H1 (cell line): ENCODE results near the gene OR2V1. TPM values are rescaled to one million over a fixed set of nuclear protein-coding genes. Genes with fewer than 3 reads are reported as not detected.
"Not testable (repeated sequence)": the region's sequence is repeated elsewhere in the genome, so short reads cannot be mapped to it uniquely, and the experiment has no call there.

Experiments
- CTCF ChIA-PET: fragments of 300-600 bp; sonication (Branson Sonifier 250); formaldehyde crosslinking; loops from one replicate; lab custom pipeline; 2021; ENCODE audit not compliant: partially characterized antibody; lab: Charles Lee
- POLR2A ChIA-PET: fragments of 300-600 bp; sonication (Branson Sonifier 250); formaldehyde crosslinking; loops from one replicate; lab custom pipeline; 2021; ENCODE audit warnings: inconsistent platforms; ENCODE audit not compliant: partially characterized antibody; lab: Charles Lee
- DNase-seq, 2 experiments: peaks; one replicate each; pipeline versions ENCODE4 v3.0.0 to v3.0.0-alpha.2; 2010 to 2022; ENCODE audit warnings: low spot score in 2 of 2, low read depth in 1 of 2, mixed read lengths in 1 of 2
- FAIRE-seq: peaks from 2 replicates; lab custom pipeline; 2011; peaks lifted over from hg19 to GRCh38; lab: Jason Lieb, UNC
- H2AFZ ChIP-seq: 2 replicates; pipeline ENCODE4 v1.8.1; 2012; ENCODE audit warnings: low read length, inconsistent platforms
- H2AK5ac ChIP-seq: 2 replicates; pipeline ENCODE4 v1.6.1; 2013; ENCODE audit warnings: low read depth, low read length
- H2BK120ac ChIP-seq: replicated peaks from 2 replicates; pipeline ENCODE3; 2013; ENCODE audit warnings: low read depth, low read length, inconsistent platforms
- H2BK12ac ChIP-seq: 2 replicates; pipeline ENCODE4 v1.6.1; 2013; ENCODE audit warnings: low read depth, low read length
- H2BK15ac ChIP-seq: 2 replicates; pipeline ENCODE4 v1.6.1; 2013; ENCODE audit warnings: low read length
- H2BK20ac ChIP-seq: 2 replicates; pipeline ENCODE4 v1.6.1; 2013; ENCODE audit warnings: low read length
- H2BK5ac ChIP-seq: 2 replicates; pipeline ENCODE4 v1.6.1; 2013; ENCODE audit warnings: low read depth, low read length
- H3K14ac ChIP-seq: 2 replicates; pipeline ENCODE4 v1.6.1; 2013; ENCODE audit warnings: inconsistent platforms; ENCODE audit not compliant: insufficient read length
- H3K18ac ChIP-seq: 2 replicates; pipeline ENCODE4 v1.6.1; 2013; ENCODE audit warnings: low read length; ENCODE audit errors: extremely low read depth
- H3K23ac ChIP-seq: 2 replicates; pipeline ENCODE4 v1.6.1; 2013; ENCODE audit warnings: inconsistent platforms; ENCODE audit not compliant: insufficient read length
- H3K23me2 ChIP-seq: 2 replicates; pipeline ENCODE4 v1.6.1; 2013; ENCODE audit warnings: low read depth, low read length
- H3K27ac ChIP-seq: 2 replicates; pipeline ENCODE4 v1.6.1; 2011; ENCODE audit warnings: low read depth, low read length, inconsistent platforms
- H3K27me3 ChIP-seq, 4 experiments: replicated peaks in 1 of 4; 1 replicate in 1 of 4; 2 replicates in 3 of 4; pipeline versions ENCODE4 v1.6.1 to v1.8.1; 2011 to 2013; ENCODE audit warnings: low read length in 3 of 4, mild to moderate bottlenecking in 3 of 4, inconsistent platforms in 2 of 4, mixed read lengths in 2 of 4, moderate library complexity in 1 of 4; ENCODE audit not compliant: control insufficient read depth in 3 of 4, insufficient read depth in 3 of 4; ENCODE audit errors: extremely low read depth in 1 of 4
- H3K36me3 ChIP-seq, 4 experiments: 2 replicates each; pipeline versions ENCODE4 v1.6.1 to v1.8.1; 2011 to 2013; ENCODE audit warnings: mild to moderate bottlenecking in 4 of 4, low read length in 3 of 4, moderate library complexity in 2 of 4, control low read depth in 1 of 4, inconsistent platforms in 1 of 4; ENCODE audit not compliant: insufficient read depth in 4 of 4, control insufficient read depth in 2 of 4
- H3K4ac ChIP-seq: replicated peaks from 2 replicates; pipeline ENCODE3; 2013; ENCODE audit warnings: low read length, low read depth, mixed read lengths, inconsistent platforms; ENCODE audit not compliant: insufficient read length
- H3K4me1 ChIP-seq, 4 experiments: replicated peaks in 1 of 4; 1 replicate in 1 of 4; 2 replicates in 3 of 4; pipeline versions ENCODE4 v1.6.1 to v1.8.1; 2011 to 2013; ENCODE audit warnings: low read length in 3 of 4, inconsistent platforms in 2 of 4, mixed read lengths in 1 of 4; ENCODE audit not compliant: insufficient read depth in 4 of 4, control insufficient read depth in 3 of 4
- H3K4me2 ChIP-seq, 2 experiments: 2 replicates each; pipeline versions ENCODE4 v1.6.1 to v1.8.1; 2011 to 2013; ENCODE audit warnings: low read depth in 2 of 2, low read length in 2 of 2, control low read depth in 1 of 2, inconsistent platforms in 1 of 2, mild to moderate bottlenecking in 1 of 2; ENCODE audit not compliant: insufficient read depth in 1 of 2
- H3K4me3 ChIP-seq, 4 experiments: fragments of 200-600, 300-600 bp in 1 of 4; sonication (generic), shearing (Covaris generic), sonication (Bioruptor Twin) in 1 of 4; 2 replicates each; pipeline versions ENCODE4 v1.5.1 to v1.8.1; 2011 to 2016; ENCODE audit warnings: low read length in 4 of 4, low read depth in 3 of 4, control low read depth in 2 of 4, inconsistent platforms in 2 of 4, mild to moderate bottlenecking in 2 of 4, mixed read lengths in 1 of 4, moderate library complexity in 1 of 4; ENCODE audit not compliant: insufficient read depth in 2 of 4; ENCODE audit errors: extremely low read depth in 1 of 4
- H3K56ac ChIP-seq: replicated peaks from 2 replicates; pipeline ENCODE3; 2013; ENCODE audit warnings: low read depth, mild to moderate bottlenecking, mixed read lengths, low read length, inconsistent platforms; ENCODE audit not compliant: insufficient read length
- H3K79me1 ChIP-seq: 2 replicates; pipeline ENCODE4 v1.6.1; 2013; ENCODE audit warnings: low read depth, low read length, control low read depth
- H3K79me2 ChIP-seq, 2 experiments: 2 replicates each; pipeline versions ENCODE4 v1.6.1 to v1.8.1; 2012 to 2013; ENCODE audit warnings: low read length in 2 of 2, mild to moderate bottlenecking in 2 of 2, inconsistent platforms in 1 of 2; ENCODE audit not compliant: insufficient read depth in 2 of 2, control insufficient read depth in 1 of 2
- H3K9ac ChIP-seq, 4 experiments: replicated peaks in 1 of 4; 1 replicate in 1 of 4; 2 replicates in 3 of 4; pipeline versions ENCODE4 v1.6.1 to v1.8.1; 2011 to 2013; ENCODE audit warnings: low read depth in 3 of 4, low read length in 3 of 4, control low read depth in 2 of 4, mild to moderate bottlenecking in 2 of 4, moderate library complexity in 2 of 4, inconsistent platforms in 1 of 4; ENCODE audit errors: extremely low read depth in 1 of 4
- H3K9me3 ChIP-seq, 2 experiments: 2 replicates each; pipeline versions ENCODE4 v1.6.1 to v1.8.1; 2012 to 2013; ENCODE audit warnings: mild to moderate bottlenecking in 2 of 2, moderate library complexity in 2 of 2, control low read depth in 1 of 2, inconsistent platforms in 1 of 2, low read depth in 1 of 2, low read length in 1 of 2, mixed read lengths in 1 of 2; ENCODE audit not compliant: insufficient read depth in 2 of 2
- H4K20me1 ChIP-seq, 2 experiments: replicated peaks in 1 of 2; 2 replicates each; pipeline versions ENCODE3 to v1.8.1; 2011 to 2013; ENCODE audit warnings: inconsistent platforms in 2 of 2, low read length in 2 of 2, mild to moderate bottlenecking in 1 of 2; ENCODE audit not compliant: insufficient read depth in 2 of 2, control insufficient read depth in 1 of 2
- H4K5ac ChIP-seq: 2 replicates; pipeline ENCODE4 v1.6.1; 2013; ENCODE audit warnings: low read length, low read depth, mixed read lengths, inconsistent platforms; ENCODE audit not compliant: insufficient read length
- H4K8ac ChIP-seq: 2 replicates; pipeline ENCODE4 v1.8.0; 2013; ENCODE audit warnings: mild to moderate bottlenecking, moderate library complexity, low read length, inconsistent platforms; ENCODE audit not compliant: insufficient read depth; ENCODE audit errors: extremely low read depth
- H4K91ac ChIP-seq: replicated peaks from 2 replicates; pipeline ENCODE3; 2013; ENCODE audit warnings: low read length, mixed read lengths, inconsistent platforms; ENCODE audit not compliant: insufficient read length
- WGBS, 2 experiments: shearing (Covaris generic) in 1 of 2; methylation state at CpG; one replicate each; pipeline versions ENCODE4 v1.1.6 to v1.1.7; 2013 to 2015; ENCODE audit warnings: low lambda C conversion rate in 2 of 2, mixed read lengths in 2 of 2, inconsistent platforms in 1 of 2, low coverage in 1 of 2, missing lambda C conversion rate in 1 of 2; ENCODE audit not compliant: insufficient replicate concordance in 2 of 2, insufficient coverage in 1 of 2, insufficient read length in 1 of 2; ENCODE audit errors: extremely low coverage in 1 of 2, missing lambda C conversion rate in 1 of 2; 5-methylcytosine and 5-hydroxymethylcytosine counted together
- polyA plus RNA-seq, 7 experiments: library from polyadenylated mRNA; depleted of rRNA in 3 of 7; stranded (reverse) in 5 of 7; unstranded in 2 of 7; fragments of >200 nt in 5 of 7; fragments of 200-250 nt in 2 of 7; gene quantifications; 1 replicate in 5 of 7; 2 replicates in 1 of 7; 4 replicates in 1 of 7; pipeline versions ENCODE4 v1.2.1 to v1.2.3, GENCODE V29; 2011 to 2013; ENCODE audit warnings: missing spikeins in 2 of 7, mixed read lengths in 2 of 7
- total RNA-seq: library from RNA; stranded (reverse); fragmentation: NEBNext Ultra II Directional; extraction: Animal tissue kit (Norgen Biotek cat#: 25700); gene quantifications from 2 replicates; pipeline ENCODE4 v1.2.1, GENCODE V29; 2021

OR2V1 gene
- total and polyA plus RNA-seq, 2 of the 8 experiments (the other 6 are each of a cell fraction or from before 2014, with no cell fraction given), result not detected

GRCh38 chr5:181097759-181098491 lies 33.0 kb downstream of the OR2V1 start:
- H3K79me1 ChIP-seq, DNase-seq: not testable (repeated sequence)
- H3K4me3 ChIP-seq, result peak overlapping the region in 2 of 4 experiments; percentile 25 to 52; a peak in 3 of 8 replicates

GRCh38 chr5:181097383-181097753 lies 33.6 kb downstream of the OR2V1 start:
- H3K23me2 ChIP-seq, H2BK20ac ChIP-seq, H4K8ac ChIP-seq, H4K5ac ChIP-seq, H3K9ac ChIP-seq, H3K23ac ChIP-seq, H4K20me1 ChIP-seq, H3K79me1 ChIP-seq, H2AFZ ChIP-seq, H3K36me3 ChIP-seq, H3K14ac ChIP-seq, H3K4me2 ChIP-seq, H2AK5ac ChIP-seq, H3K79me2 ChIP-seq, H3K4me1 ChIP-seq, H3K27ac ChIP-seq, H3K18ac ChIP-seq, FAIRE-seq, H3K56ac ChIP-seq, H2BK5ac ChIP-seq, H2BK15ac ChIP-seq, H2BK12ac ChIP-seq, H2BK120ac ChIP-seq, DNase-seq, POLR2A ChIA-PET, H4K91ac ChIP-seq, CTCF ChIA-PET, H3K9me3 ChIP-seq, H3K4ac ChIP-seq, H3K4me3 ChIP-seq: not testable (repeated sequence)
- peaks cover 16 to 20% (median 19%) of the 10 kb centered on the region in 4 experiments for H3K27me3 ChIP-seq
- no CpG with 5 or more reads among the region's 26 CpGs for WGBS, 2 experiments

More at GRCh38 chr5:181097759-181098491, 33.0 kb downstream of the OR2V1 start:
- H3K4ac ChIP-seq, H2BK20ac ChIP-seq, H2BK5ac ChIP-seq, H3K36me3 ChIP-seq, H3K14ac ChIP-seq, H3K18ac ChIP-seq, H3K79me2 ChIP-seq, H4K8ac ChIP-seq, H3K4me2 ChIP-seq, H3K4me1 ChIP-seq, H3K56ac ChIP-seq, H3K9ac ChIP-seq, H4K91ac ChIP-seq, H2AFZ ChIP-seq, H3K27ac ChIP-seq, POLR2A ChIA-PET, H2BK120ac ChIP-seq, CTCF ChIA-PET, H4K5ac ChIP-seq, H2BK12ac ChIP-seq, H4K20me1 ChIP-seq, FAIRE-seq, H3K23me2 ChIP-seq, H2BK15ac ChIP-seq, H3K23ac ChIP-seq, H2AK5ac ChIP-seq, H3K9me3 ChIP-seq: not testable (repeated sequence)
- WGBS, 2 experiments, result no CpG with 5 or more reads among the region's 56 CpGs
- peaks cover 16 to 20% (median 19%) of the 10 kb centered on the region in 4 experiments for H3K27me3 ChIP-seq
